Mesothelial cell of epicardium (in vitro differentiated cells): ENCODE results near the gene FBXO10. TPM values are rescaled to one million over a fixed set of nuclear protein-coding genes. Genes with fewer than 3 reads are reported as not detected.

Experiments used
- DNase-seq, 2 experiments: peaks; one replicate each; pipeline ENCODE4 v3.0.0; 2021; ENCODE audit warnings: low spot score in 2 of 2; ENCODE audit not compliant: unreplicated experiment in 2 of 2
- H3K27ac Mint-ChIP-seq: 2 replicates; pipeline ENCODE4 v1.8.0; 2021; ENCODE audit warnings: mixed read lengths
- H3K27me3 Mint-ChIP-seq: 2 replicates; pipeline ENCODE4 v1.8.0; 2021; ENCODE audit warnings: low read depth, mixed read lengths
- H3K36me3 Mint-ChIP-seq: 2 replicates; pipeline ENCODE4 v1.8.0; 2021; ENCODE audit warnings: mixed read lengths
- H3K4me1 Mint-ChIP-seq: 2 replicates; pipeline ENCODE4 v1.8.0; 2021; ENCODE audit warnings: mixed read lengths
- H3K4me3 Mint-ChIP-seq: 2 replicates; pipeline ENCODE4 v1.8.0; 2021; ENCODE audit warnings: mild to moderate bottlenecking, moderate library complexity, mixed read lengths
- H3K9me3 Mint-ChIP-seq: 2 replicates; pipeline ENCODE4 v1.8.0; 2021; ENCODE audit warnings: mixed read lengths
- CTCF ChIP-seq: fragments of 200-600 bp; sonication (generic); IDR thresholded peaks from one replicate; pipeline ENCODE4 v1.5.0; 2021; ENCODE audit warnings: antibody characterized with exemption; ENCODE audit not compliant: unreplicated experiment
- total RNA-seq: library from RNA; stranded (reverse); gene quantifications from 3 replicates; pipeline ENCODE4 v1.2.1, GENCODE V29; 2021

Gene FBXO10
- total RNA-seq, 1 donor from 2014 or later = 26.6 TPM

GRCh38 chr9:37623267-37623666 lies 47.1 kb upstream of the FBXO10 start:
- peaks cover 8% of the 10 kb centered on the region for H3K27me3 Mint-ChIP-seq
- no peak overlapping the region for H3K4me3 Mint-ChIP-seq
- no peak overlapping the region for H3K27ac Mint-ChIP-seq
- H3K36me3 Mint-ChIP-seq = no peaks in the 10 kb centered on the region
- DNase-seq = no peak
- TF ChIP-seq CTCF = no peak
- no peaks in the 10 kb centered on the region for H3K9me3 Mint-ChIP-seq
- H3K4me1 Mint-ChIP-seq = peaks cover 31% of the 10 kb centered on the region

- TF ChIP-seq CTCF = no peak
- no peak overlapping the region for H3K4me3 Mint-ChIP-seq
- peaks cover 10% of the 10 kb centered on the region for H3K27me3 Mint-ChIP-seq
- H3K27ac Mint-ChIP-seq = no peak overlapping the region
- DNase-seq = no peak
- peaks cover 29% of the 10 kb centered on the region for H3K4me1 Mint-ChIP-seq
- no peaks in the 10 kb centered on the region for H3K9me3 Mint-ChIP-seq
- no peaks in the 10 kb centered on the region for H3K36me3 Mint-ChIP-seq
These were observed 46.3 kb upstream of the FBXO10 start for GRCh38 chr9:37622462-37622861.

- Mint-ChIP-seq H3K4me3 (no peak overlapping the region), H3K9me3 (no peaks in the 10 kb centered on the region), H3K27ac (peak overlapping the region; percentile 32), H3K4me1 (peaks cover 23% of the 10 kb centered on the region), H3K36me3 (no peaks in the 10 kb centered on the region), H3K27me3 (peaks cover 10% of the 10 kb centered on the region)
- DNase-seq = no peak
- TF ChIP-seq CTCF = no peak
These were observed 45.3 kb upstream of the FBXO10 start for GRCh38 chr9:37621273-37622121.

GRCh38 chr9:37620396-37620795 lies 44.2 kb upstream of the FBXO10 start:
- Mint-ChIP-seq H3K4me3 (no peak overlapping the region), H3K36me3 (no peaks in the 10 kb centered on the region), H3K27me3 (peaks cover 9% of the 10 kb centered on the region), H3K4me1 (peaks cover 23% of the 10 kb centered on the region), H3K9me3 (no peaks in the 10 kb centered on the region), H3K27ac (no peak overlapping the region)
- TF ChIP-seq CTCF = no peak
- DNase-seq = no peak

GRCh38 chr9:37619806-37620205 lies 43.6 kb upstream of the FBXO10 start:
- no peaks in the 10 kb centered on the region for H3K9me3 Mint-ChIP-seq
- DNase-seq = no peak
- no peak overlapping the region for H3K4me3 Mint-ChIP-seq
- peaks cover 23% of the 10 kb centered on the region for H3K4me1 Mint-ChIP-seq
- H3K27me3 Mint-ChIP-seq = peaks cover 9% of the 10 kb centered on the region
- no peak for TF ChIP-seq CTCF
- H3K27ac Mint-ChIP-seq = no peak overlapping the region
- H3K36me3 Mint-ChIP-seq = no peaks in the 10 kb centered on the region
